Esophagus squamous epithelium (tissue), 5 donors: ENCODE data around the gene IFT122. TPM values are rescaled to one million over a fixed set of nuclear protein-coding genes. Genes with fewer than 3 reads are reported as not detected.

Source experiments
- DNase-seq: peaks from one replicate; lab custom pipeline; 2025; lab: John Stamatoyannopoulos, UW
- H3K27ac ChIP-seq, 4 donors: fragments of 200-600 bp; sonication (generic); one replicate each; pipeline ENCODE4 v1.5.1; 2016 to 2019; ENCODE audit warnings: mild to moderate bottlenecking in 1 of 4
- H3K27me3 ChIP-seq, 4 donors: fragments of 200-600 bp; sonication (generic); 1 replicate in 3 of 4; 2 replicates in 1 of 4; pipeline versions ENCODE4 v1.5.1 to v1.6.0; 2017 to 2021; ENCODE audit warnings: antibody characterized with exemption in 1 of 4
- H3K36me3 ChIP-seq, 3 donors: fragments of 200-600 bp; sonication (generic); one replicate each; pipeline ENCODE4 v1.5.1; 2016 to 2019
- H3K4me1 ChIP-seq, 3 donors: fragments of 200-600 bp; sonication (generic); one replicate each; pipeline ENCODE4 v1.5.1; 2017 to 2019
- H3K4me3 ChIP-seq, 4 donors: fragments of 200-600 bp; sonication (generic); 1 replicate in 3 of 4; 2 replicates in 1 of 4; pipeline ENCODE4 v1.5.1; 2016 to 2019; ENCODE audit warnings: mild to moderate bottlenecking in 2 of 4, moderate library complexity in 1 of 4
- H3K9me3 ChIP-seq, 3 donors: fragments of 200-600 bp; sonication (generic); one replicate each; pipeline ENCODE4 v1.5.1; 2016 to 2019
- CTCF ChIP-seq, 6 experiments: fragments of 450-650 bp in 4 of 6; fragments of 200-600 bp in 2 of 6; sonication (generic) in 2 of 6; IDR thresholded peaks; one replicate each; pipeline ENCODE4 v1.5.1; 2016 to 2019; ENCODE audit warnings: antibody characterized with exemption in 6 of 6, mild to moderate bottlenecking in 4 of 6, moderate library complexity in 4 of 6
- POLR2A ChIP-seq, 4 donors: fragments of 450-650 bp; IDR thresholded peaks; one replicate each; pipeline ENCODE4 v1.6.1; 2017; ENCODE audit warnings: antibody characterized with exemption in 4 of 4, mild to moderate bottlenecking in 4 of 4, moderate library complexity in 3 of 4
- WGBS, 2 donors: methylation state at CpG; one replicate each; pipeline ENCODE4 v1.1.5; 2018; 5-methylcytosine and 5-hydroxymethylcytosine counted together
- intact Hi-C: fragments of 100-400 bp; cut with DNase I; formaldehyde crosslinking; loops from one replicate; pipeline ENCODE4 v1.15.0; 2022
- total RNA-seq, 4 donors: library from RNA; depleted of rRNA; stranded (reverse); fragments of >200 nt; gene quantifications; one replicate each; pipeline ENCODE4 v1.1.0, GENCODE V29; 2016
- donor health status: DM: yes; HTN: yes; CAD: no.

Gene IFT122
- total RNA-seq, 4 donors from 2014 or later = 6.0 to 26.5 (median 11.5) TPM

DNA sequence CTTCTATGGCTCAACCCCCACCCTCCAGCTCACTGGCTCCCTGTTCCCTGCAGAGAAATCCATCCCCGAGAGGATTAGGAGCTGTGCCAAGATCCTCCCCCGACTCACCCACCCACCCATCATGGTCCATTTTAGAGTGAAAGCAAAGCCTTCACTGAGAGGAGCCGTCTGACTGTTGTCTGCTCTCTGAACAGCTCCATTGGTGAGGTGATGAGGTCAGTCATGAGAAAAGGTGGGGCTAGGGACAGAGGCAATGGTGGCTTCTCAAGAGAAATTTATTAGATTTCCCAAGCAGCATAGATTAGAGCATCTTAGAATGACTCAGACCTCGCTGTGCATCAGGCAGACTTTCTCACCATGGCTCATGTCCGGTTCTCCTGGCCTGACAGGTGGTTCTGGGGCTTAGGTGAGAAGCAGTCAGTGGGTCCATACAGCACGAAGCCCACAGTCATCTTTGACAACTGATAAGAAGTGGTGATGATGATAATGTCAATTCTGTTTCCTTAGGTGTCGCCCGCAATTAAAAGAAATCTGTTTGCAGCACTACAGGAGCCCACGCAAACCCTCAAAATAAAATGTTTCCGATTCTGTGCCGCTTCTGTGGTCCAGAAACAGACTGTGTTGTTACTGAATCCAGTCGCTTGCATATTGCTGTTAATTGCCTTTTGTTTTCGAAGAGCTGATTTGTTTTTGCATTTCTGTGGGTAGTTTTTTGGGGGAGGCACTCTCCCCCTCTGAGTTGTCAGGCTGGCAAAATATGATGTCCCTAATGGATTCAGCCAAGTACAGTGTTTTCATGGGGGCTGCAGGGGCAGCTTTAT is 63.7 kb downstream of the IFT122 start:
- Histone ChIP-seq H3K27ac (no peak overlapping the region), H3K4me3 (no peak overlapping the region), H3K27me3 (no peaks in the 10 kb centered on the region), H3K9me3 (no peaks in the 10 kb centered on the region), H3K4me1 (peaks cover 0 to 10% (median 0%) of the 10 kb centered on the region in 3 donors), H3K36me3 (peaks cover 5 to 90% (median 8%) of the 10 kb centered on the region in 3 donors)
- intact Hi-C loops = no loop called here
- 82 to 93% methylated on average over 11 to 13 of the region's 13 CpGs for WGBS, 2 donors
- no peak for TF ChIP-seq CTCF (IDR thresholded peaks at IDR 0.05)
- TF ChIP-seq POLR2A (IDR thresholded peaks at IDR 0.05) = no peak
- DNase-seq = no peak

- no peak overlapping the region for H3K4me3 ChIP-seq
- H3K27me3 ChIP-seq = no peaks in the 10 kb centered on the region
- no peaks in the 10 kb centered on the region for H3K9me3 ChIP-seq
- peaks cover 5 to 99% (median 8%) of the 10 kb centered on the region in 3 donors for H3K36me3 ChIP-seq
- TF ChIP-seq POLR2A (IDR thresholded peaks at IDR 0.05) (no peak), CTCF (IDR thresholded peaks at IDR 0.05) (no peak)
- H3K27ac ChIP-seq = no peak overlapping the region
- intact Hi-C loops = no loop called here
- 67 to 84% methylated on average over 3 to 5 of the region's 5 CpGs for WGBS, 2 donors
- no peak for DNase-seq
- peaks cover 0 to 7% (median 0%) of the 10 kb centered on the region in 3 donors for H3K4me1 ChIP-seq
Measured at GRCh38 chr3:129504471-129505100, 64.6 kb downstream of the IFT122 start.

GRCh38 chr3:129505341-129505740 is 65.3 kb downstream of the IFT122 start:
- Histone ChIP-seq H3K4me3 (no peak overlapping the region), H3K27me3 (no peaks in the 10 kb centered on the region), H3K4me1 (peaks cover 0 to 7% (median 0%) of the 10 kb centered on the region in 3 donors), H3K27ac (no peak overlapping the region), H3K9me3 (no peaks in the 10 kb centered on the region), H3K36me3 (peaks cover 5 to 99% (median 8%) of the 10 kb centered on the region in 3 donors)
- 52 to 87% methylated on average over 4 of the region's 6 CpGs for WGBS, 2 donors
- no peak for TF ChIP-seq POLR2A (IDR thresholded peaks at IDR 0.05)
- intact Hi-C loops = no loop called here
- no peak for DNase-seq

- Histone ChIP-seq H3K4me1 (peaks cover 0 to 7% (median 0%) of the 10 kb centered on the region in 3 donors), H3K36me3 (peaks cover 5 to 96% (median 8%) of the 10 kb centered on the region in 3 donors), H3K9me3 (no peaks in the 10 kb centered on the region), H3K4me3 (no peak overlapping the region), H3K27me3 (no peaks in the 10 kb centered on the region), H3K27ac (no peak overlapping the region)
- intact Hi-C loops = no loop called here
- whole genome bisulfite sequencing, 2 donors = 75 to 88% methylated on average over 2 to 9 of the region's 9 CpGs
- DNase-seq = no peak
- TF ChIP-seq CTCF (IDR thresholded peaks at IDR 0.05) (no peak), POLR2A (IDR thresholded peaks at IDR 0.05) (no peak)
Measured at GRCh38 chr3:129506231-129506742, 66.3 kb downstream of the IFT122 start.

- H3K4me3 ChIP-seq = no peak overlapping the region
- no peak for DNase-seq
- peaks cover 5 to 96% (median 8%) of the 10 kb centered on the region in 3 donors for H3K36me3 ChIP-seq
- H3K4me1 ChIP-seq = peaks cover 0 to 7% (median 0%) of the 10 kb centered on the region in 3 donors
- 44 to 85% methylated on average over 3 to 8 of the region's 9 CpGs for WGBS, 2 donors
- intact Hi-C loops = no loop called here
- no peak overlapping the region for H3K27ac ChIP-seq
- H3K9me3 ChIP-seq = no peaks in the 10 kb centered on the region
- no peaks in the 10 kb centered on the region for H3K27me3 ChIP-seq
- TF ChIP-seq POLR2A (IDR thresholded peaks at IDR 0.05) (no peak), CTCF (IDR thresholded peaks at IDR 0.05) (no peak)
Measured at GRCh38 chr3:129507181-129507831, 67.3 kb downstream of the IFT122 start.
